ENCODE data around the gene ARHGEF25. TPM values are rescaled to one million over a fixed set of nuclear protein-coding genes. Genes with fewer than 3 reads are reported as not detected.

Gene ARHGEF25
- total and polyA plus RNA-seq, 11 donors: 5.5 to 20.3 (median 10.1) TPM

DNA sequence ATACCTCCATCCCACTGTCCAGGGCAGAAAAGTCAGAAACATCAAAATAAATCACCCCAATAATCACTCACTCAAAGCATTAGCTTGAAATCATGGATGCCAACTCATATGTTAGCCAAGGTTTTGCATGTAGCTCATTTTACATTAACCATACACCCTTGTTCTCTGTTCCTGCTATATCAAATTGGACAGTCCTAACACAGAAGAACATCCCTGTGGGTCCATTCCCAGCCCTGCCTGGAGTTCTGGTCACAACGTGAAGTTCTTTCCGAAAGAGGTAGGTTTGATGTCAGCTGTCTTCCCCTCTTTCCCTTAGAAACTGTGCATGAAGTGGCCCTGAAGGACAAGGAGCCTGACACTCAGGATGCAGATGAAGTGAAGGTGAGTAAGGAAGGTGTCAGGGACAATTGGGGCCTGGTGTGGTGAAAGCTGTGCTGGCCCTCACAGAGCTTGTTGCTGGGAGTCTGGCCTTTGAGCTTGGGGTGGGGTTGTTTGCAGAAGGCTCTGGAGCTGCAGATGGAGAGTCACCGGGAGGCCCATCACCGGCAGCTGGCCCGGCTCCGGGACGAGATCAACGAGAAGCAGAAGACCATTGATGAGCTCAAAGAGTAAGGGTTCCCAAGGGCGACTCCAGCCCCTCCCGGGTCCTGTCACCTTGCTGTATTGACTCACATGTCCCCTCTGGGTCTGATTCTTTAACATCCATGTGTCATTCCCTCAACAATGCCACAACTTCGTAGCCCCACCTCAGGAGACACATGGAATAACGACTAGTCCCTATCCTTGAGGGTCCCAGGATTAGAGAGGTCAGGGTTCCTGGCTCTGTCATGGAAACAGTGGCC is 35.2 kb upstream of the ARHGEF25 start:
- WGBS, 4 donors: 79 to 87% (median 85%) methylated on average over 12 of the region's 12 CpGs
- Histone ChIP-seq H3K27me3 (peaks cover 0 to 9% (median 0%) of the 10 kb centered on the region in 9 donors), H3K36me3 (no peaks in the 10 kb centered on the region), H3K4me3 (no peak overlapping the region), H3K9me3 (no peaks in the 10 kb centered on the region), H3K4me1 (no peaks in the 10 kb centered on the region), H3K27ac (no peak overlapping the region)
- DNase-seq: no peak
- intact Hi-C loops (cut with DNase I): no loop called here
- TF ChIP-seq POLR2A (IDR thresholded peaks at IDR 0.05): no peak
- TF ChIP-seq, protein P1, sequence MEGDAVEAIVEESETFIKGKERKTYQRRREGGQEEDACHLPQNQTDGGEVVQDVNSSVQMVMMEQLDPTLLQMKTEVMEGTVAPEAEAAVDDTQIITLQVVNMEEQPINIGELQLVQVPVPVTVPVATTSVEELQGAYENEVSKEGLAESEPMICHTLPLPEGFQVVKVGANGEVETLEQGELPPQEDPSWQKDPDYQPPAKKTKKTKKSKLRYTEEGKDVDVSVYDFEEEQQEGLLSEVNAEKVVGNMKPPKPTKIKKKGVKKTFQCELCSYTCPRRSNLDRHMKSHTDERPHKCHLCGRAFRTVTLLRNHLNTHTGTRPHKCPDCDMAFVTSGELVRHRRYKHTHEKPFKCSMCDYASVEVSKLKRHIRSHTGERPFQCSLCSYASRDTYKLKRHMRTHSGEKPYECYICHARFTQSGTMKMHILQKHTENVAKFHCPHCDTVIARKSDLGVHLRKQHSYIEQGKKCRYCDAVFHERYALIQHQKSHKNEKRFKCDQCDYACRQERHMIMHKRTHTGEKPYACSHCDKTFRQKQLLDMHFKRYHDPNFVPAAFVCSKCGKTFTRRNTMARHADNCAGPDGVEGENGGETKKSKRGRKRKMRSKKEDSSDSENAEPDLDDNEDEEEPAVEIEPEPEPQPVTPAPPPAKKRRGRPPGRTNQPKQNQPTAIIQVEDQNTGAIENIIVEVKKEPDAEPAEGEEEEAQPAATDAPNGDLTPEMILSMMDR (IDR thresholded peaks at IDR 0.05): no peak
- no peak for ATAC-seq

DNA sequence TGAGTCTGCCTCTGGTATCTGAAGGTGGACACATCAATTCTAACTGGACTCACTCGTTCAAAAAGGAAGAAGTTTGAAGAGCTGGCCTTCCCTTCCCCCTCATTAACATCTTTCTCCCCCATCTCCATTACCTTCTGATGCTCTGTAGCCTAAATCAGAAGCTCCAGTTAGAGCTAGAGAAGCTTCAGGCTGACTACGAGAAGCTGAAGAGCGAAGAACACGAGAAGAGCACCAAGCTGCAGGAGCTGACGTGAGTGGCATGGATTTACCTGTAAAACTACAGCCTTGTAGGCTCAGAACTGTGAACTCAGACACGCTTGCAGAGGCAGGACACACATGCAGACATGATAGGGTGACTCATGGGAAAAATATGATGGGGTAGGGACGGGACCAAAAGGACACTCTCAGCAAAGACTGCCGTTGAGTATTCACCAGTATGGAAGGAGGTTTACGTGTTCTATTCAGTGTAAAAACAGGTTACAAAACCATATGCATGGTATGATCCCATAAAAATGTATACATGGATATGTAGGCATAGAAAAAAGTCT is 34.5 kb upstream of the ARHGEF25 start:
- TF ChIP-seq, protein P1 (IDR thresholded peaks at IDR 0.05): no peak
- TF ChIP-seq POLR2A (IDR thresholded peaks at IDR 0.05): no peak
- Histone ChIP-seq H3K27ac (no peak overlapping the region), H3K9me3 (no peaks in the 10 kb centered on the region), H3K36me3 (no peaks in the 10 kb centered on the region), H3K27me3 (peaks cover 0 to 3% (median 0%) of the 10 kb centered on the region in 9 donors), H3K4me1 (no peaks in the 10 kb centered on the region), H3K4me3 (no peak overlapping the region)
- WGBS, 4 donors: 77 to 84% (median 82%) methylated on average over 9 of the region's 9 CpGs
- intact Hi-C loops (cut with DNase I): no loop called here
- no peak for ATAC-seq
- no peak for DNase-seq

DNA sequence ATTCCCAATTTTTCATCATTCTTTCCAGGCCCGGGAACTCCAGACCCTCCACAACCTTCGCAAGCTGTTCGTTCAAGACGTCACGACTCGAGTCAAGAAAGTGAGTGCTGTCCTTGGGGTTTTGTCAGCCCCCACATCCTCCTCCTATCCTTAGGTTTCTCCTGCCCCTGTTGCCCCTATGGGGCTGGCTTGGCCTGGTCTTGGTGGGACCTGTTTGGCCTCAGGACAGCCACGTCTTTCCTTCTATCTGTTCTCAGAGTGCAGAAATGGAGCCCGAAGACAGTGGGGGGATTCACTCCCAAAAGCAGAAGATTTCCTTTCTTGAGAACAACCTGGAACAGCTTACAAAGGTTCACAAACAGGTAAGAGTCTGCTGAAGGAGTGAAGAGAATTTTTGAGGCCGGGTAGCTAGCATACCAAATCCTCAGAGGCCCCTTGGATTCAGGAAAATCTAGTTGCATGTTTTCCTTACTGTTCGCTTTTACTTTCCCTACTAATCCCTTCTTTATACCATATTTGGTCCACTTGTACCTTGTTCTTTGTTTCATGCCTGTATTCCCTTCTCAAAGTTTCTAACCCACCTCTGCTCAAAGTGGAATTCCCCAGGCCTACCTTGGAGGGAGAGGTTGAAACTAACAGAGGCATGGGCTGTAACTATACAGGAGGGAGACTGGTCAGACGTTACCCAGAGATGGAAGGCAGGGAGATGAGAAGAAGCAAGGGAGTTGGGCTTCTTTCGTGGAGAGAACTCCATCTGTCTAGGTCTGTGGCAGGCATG is 33.1 kb upstream of the ARHGEF25 start:
- TF ChIP-seq, protein P1 (IDR thresholded peaks at IDR 0.05): no peak
- TF ChIP-seq POLR2A (IDR thresholded peaks at IDR 0.05): no peak
- Histone ChIP-seq H3K36me3 (no peaks in the 10 kb centered on the region), H3K27me3 (peaks cover 0 to 3% (median 0%) of the 10 kb centered on the region in 9 donors), H3K4me1 (peaks cover 0 to 1% (median 0%) of the 10 kb centered on the region in 12 donors), H3K4me3 (no peak overlapping the region), H3K27ac (no peak overlapping the region), H3K9me3 (no peaks in the 10 kb centered on the region)
- no peak for ATAC-seq
- 84 to 87% (median 84%) methylated on average over 12 of the region's 12 CpGs for WGBS, 4 donors
- intact Hi-C loops (cut with DNase I): no loop called here
- no peak for DNase-seq

DNA sequence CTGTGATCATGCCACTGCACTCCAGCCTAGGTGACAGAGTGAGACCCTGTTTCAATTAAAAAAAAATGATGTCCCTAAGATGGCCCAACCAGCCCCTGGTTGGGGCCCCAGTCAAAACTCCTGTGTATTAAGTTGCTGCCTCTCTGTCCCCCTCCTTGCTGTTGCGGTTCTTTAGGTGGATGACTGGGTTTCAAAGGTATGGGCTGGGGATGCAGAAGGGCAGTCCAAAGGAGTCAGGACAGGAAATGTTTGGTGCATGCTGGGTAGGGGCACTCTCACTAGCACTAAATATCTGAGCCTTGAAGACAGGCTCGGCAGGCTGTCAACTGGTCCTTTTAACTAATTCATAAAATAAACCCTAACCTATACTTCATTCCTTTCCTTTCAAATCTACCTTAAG is 32.2 kb upstream of the ARHGEF25 start:
- DNase-seq (no peak), ATAC-seq (no peak)
- Histone ChIP-seq H3K27me3 (peaks cover 0 to 3% (median 0%) of the 10 kb centered on the region in 9 donors), H3K27ac (no peak overlapping the region), H3K4me1 (peaks cover 0 to 7% (median 0%) of the 10 kb centered on the region in 12 donors), H3K36me3 (no peaks in the 10 kb centered on the region), H3K4me3 (no peak overlapping the region), H3K9me3 (no peaks in the 10 kb centered on the region)
- 71 to 79% (median 76%) methylated on average over 2 of the region's 2 CpGs for WGBS, 4 donors
- no peak for TF ChIP-seq POLR2A (IDR thresholded peaks at IDR 0.05)
- TF ChIP-seq, protein P1 (IDR thresholded peaks at IDR 0.05): no peak
- intact Hi-C loops (cut with DNase I): no loop called here
